ENCODE results near the gene THRAP3. TPM values are rescaled to one million over a fixed set of nuclear protein-coding genes. Genes with fewer than 3 reads are reported as not detected.

The THRAP3 gene
- total and polyA plus RNA-seq, 5 donors: 32.6 to 85.5 (median 75.5) TPM

Other genes starting within 250 kb of the THRAP3 start
- under 1 TPM in 2 of 4 donors, not detected in 2; 0.23 to 0.35 TPM for gene TEKT2, start 140.3 kb upstream of the THRAP3 start, total RNA-seq
- gene TEKT2, start 140.3 kb upstream of the THRAP3 start, polyA plus RNA-seq: 0.14 TPM
- 10 to 100 TPM; 12.3 to 17.1 (median 13.0) TPM for gene ADPRS, start 135.6 kb upstream of the THRAP3 start, total RNA-seq
- gene ADPRS, start 135.6 kb upstream of the THRAP3 start, polyA plus RNA-seq: 19.5 TPM
- gene COL8A2, start 99.2 kb upstream of the THRAP3 start, total RNA-seq: 1 to 10 TPM; 2.7 to 4.1 (median 3.3) TPM
- gene COL8A2, start 99.2 kb upstream of the THRAP3 start, polyA plus RNA-seq: 2.4 TPM
- gene TRAPPC3, start 75.0 kb upstream of the THRAP3 start, total RNA-seq: 10 to 100 TPM; 58.5 to 67.2 (median 64.0) TPM
- 73.6 TPM for gene TRAPPC3, start 75.0 kb upstream of the THRAP3 start, polyA plus RNA-seq
- gene MAP7D1, start 68.3 kb upstream of the THRAP3 start, total RNA-seq: 100 to 1,000 TPM; 285 to 403 (median 374) TPM
- 330 TPM for gene MAP7D1, start 68.3 kb upstream of the THRAP3 start, polyA plus RNA-seq
- 1 to 10 TPM; 2.5 to 4.7 (median 4.2) TPM for gene SH3D21, start 81.9 kb downstream of the THRAP3 start, total RNA-seq
- gene SH3D21, start 81.9 kb downstream of the THRAP3 start, polyA plus RNA-seq: 3.5 TPM
- 10 to 100 TPM; 11.5 to 14.0 (median 13.1) TPM for gene EVA1B, start 99.2 kb downstream of the THRAP3 start, total RNA-seq
- 17.4 TPM for gene EVA1B, start 99.2 kb downstream of the THRAP3 start, polyA plus RNA-seq
- 10 to 100 TPM; 66.7 to 85.0 (median 73.7) TPM for gene STK40, start 161.5 kb downstream of the THRAP3 start, total RNA-seq
- gene STK40, start 161.5 kb downstream of the THRAP3 start, polyA plus RNA-seq: 54.8 TPM
- gene LSM10, start 173.5 kb downstream of the THRAP3 start, total RNA-seq: 10 to 100 TPM; 70.9 to 76.4 (median 73.5) TPM
- 121 TPM for gene LSM10, start 173.5 kb downstream of the THRAP3 start, polyA plus RNA-seq
- 10 to 100 TPM in 1 of 4 donors, 1 to 10 TPM in 3; 7.3 to 10.2 (median 8.5) TPM for gene OSCP1, start 226.0 kb downstream of the THRAP3 start, total RNA-seq
- 6.7 TPM for gene OSCP1, start 226.0 kb downstream of the THRAP3 start, polyA plus RNA-seq
- 10 to 100 TPM; 86.7 to 91.7 (median 89.2) TPM for gene MRPS15, start 239.9 kb downstream of the THRAP3 start, total RNA-seq
- 206 TPM for gene MRPS15, start 239.9 kb downstream of the THRAP3 start, polyA plus RNA-seq

All from right cardiac atrium (tissue), 5 donors.